MCF 10A (cell line): ENCODE data around the gene ANLN. TPM values are rescaled to one million over a fixed set of nuclear protein-coding genes. Genes with fewer than 3 reads are reported as not detected.

Experiments used
- BruUV-seq: library from RNA; stranded (reverse); fragments of 400-500 nt; replicated peaks from 2 replicates; lab custom pipeline; 2021; lab: Mats Ljungman, UMichigan
- CTCF ChIA-PET: fragments of 300-600 bp; sonication (Branson Sonifier 250); formaldehyde crosslinking; extraction: SDS; loops from one replicate; lab custom pipeline; 2021; ENCODE audit warnings: antibody characterized with exemption, inconsistent platforms; lab: Yijun Ruan, JAX
- POLR2A ChIA-PET: fragments of 300-600, 350-650 bp; sonication (Branson Sonifier 250); formaldehyde crosslinking; extraction: SDS; loops from one replicate; lab custom pipeline; 2020; ENCODE audit warnings: antibody characterized with exemption, inconsistent platforms; lab: Yijun Ruan, JAX
- DNase-seq: peaks from one replicate; pipeline ENCODE4 v3.0.0-alpha.2; 2018; ENCODE audit not compliant: unreplicated experiment
- H3K27ac Mint-ChIP-seq: one replicate; pipeline ENCODE4 v1.8.0; 2022; ENCODE audit warnings: mild to moderate bottlenecking, low read depth, mixed read lengths; ENCODE audit not compliant: unreplicated experiment
- H3K27me3 Mint-ChIP-seq: one replicate; pipeline ENCODE4 v1.8.0; 2022; ENCODE audit warnings: mixed read lengths; ENCODE audit not compliant: insufficient read depth, unreplicated experiment
- H3K36me3 Mint-ChIP-seq: one replicate; pipeline ENCODE4 v1.8.0; 2022; ENCODE audit warnings: mild to moderate bottlenecking, moderate library complexity, mixed read lengths; ENCODE audit not compliant: insufficient read depth, unreplicated experiment
- H3K4me1 Mint-ChIP-seq: one replicate; pipeline ENCODE4 v1.8.0; 2022; ENCODE audit warnings: mixed read lengths; ENCODE audit not compliant: insufficient read depth, unreplicated experiment
- H3K4me3 Mint-ChIP-seq: one replicate; pipeline ENCODE4 v1.8.0; 2022; ENCODE audit warnings: mild to moderate bottlenecking, moderate library complexity, mixed read lengths; ENCODE audit not compliant: unreplicated experiment
- H3K9me3 Mint-ChIP-seq: one replicate; pipeline ENCODE4 v1.8.0; 2022; ENCODE audit warnings: mixed read lengths; ENCODE audit not compliant: unreplicated experiment
- intact Hi-C: fragments of 100-400 bp; cut with micrococcal nuclease; formaldehyde crosslinking; loops from 2 replicates; pipeline ENCODE4 v1.14.1; 2022
- total RNA-seq: library from RNA; stranded (reverse); gene quantifications from 2 replicates; pipeline ENCODE4 v1.2.3, GENCODE V29; 2022
- TF ChIP-seq, protein P1 (sequence below): fragments of 200-600 bp; IDR thresholded peaks from one replicate; pipeline ENCODE4 v1.8.0; 2022; ENCODE audit warnings: antibody characterized with exemption, mild to moderate bottlenecking; ENCODE audit not compliant: unreplicated experiment

Gene ANLN
- total RNA-seq, 1 experiment from 2014 or later: 104 TPM

DNA sequence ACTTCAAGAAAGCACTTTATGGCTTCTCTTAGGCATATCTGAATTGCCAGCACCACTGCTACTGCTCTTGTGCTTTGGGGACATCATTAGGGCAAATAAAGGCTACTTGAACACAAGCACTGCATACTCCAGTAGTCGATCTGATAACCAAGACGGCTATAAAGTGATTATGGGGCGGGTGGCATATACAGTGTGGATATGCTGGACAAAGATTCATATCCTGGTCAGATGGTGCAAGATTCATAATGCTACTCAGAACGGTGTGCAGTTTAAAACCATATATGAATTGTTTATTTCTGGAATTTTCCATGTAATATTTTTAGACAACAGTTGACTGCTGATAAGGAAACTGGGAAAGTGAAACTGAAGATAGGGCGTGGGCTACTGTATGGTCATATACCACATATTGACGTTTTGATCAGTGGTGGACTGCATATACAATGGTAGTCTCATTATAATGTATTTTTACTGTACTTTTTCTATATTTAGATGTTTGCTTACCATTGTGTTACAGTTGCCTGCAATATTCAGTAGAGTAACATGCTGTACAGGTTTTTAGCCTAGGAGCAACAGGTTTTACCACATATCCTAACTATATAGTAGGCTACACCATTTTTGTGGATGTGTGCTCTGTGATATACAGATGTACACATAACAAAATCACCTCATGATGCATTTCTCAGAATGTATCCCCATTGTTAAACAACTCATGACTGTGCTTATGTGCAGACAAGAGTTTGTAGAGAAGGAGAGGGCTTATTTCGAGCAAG is 15.2 kb downstream of the ANLN start:
- POLR2A ChIA-PET: interaction anchor here (6.8 kb wide), 1 partner anchor 13 kb away, joined by 73 read pairs; the partner anchor contains the start of gene ANLN
- Mint-ChIP-seq H3K9me3 (no peaks in the 10 kb centered on the region), H3K27me3 (no peaks in the 10 kb centered on the region), H3K4me1 (peaks cover 37% of the 10 kb centered on the region), H3K4me3 (peak overlapping the region; percentile 3), H3K36me3 (peaks cover 7% of the 10 kb centered on the region), H3K27ac (peak overlapping the region; percentile 66)
- BruUV-seq: no TSS peak
- no peak for DNase-seq
- TF ChIP-seq, protein P1, sequence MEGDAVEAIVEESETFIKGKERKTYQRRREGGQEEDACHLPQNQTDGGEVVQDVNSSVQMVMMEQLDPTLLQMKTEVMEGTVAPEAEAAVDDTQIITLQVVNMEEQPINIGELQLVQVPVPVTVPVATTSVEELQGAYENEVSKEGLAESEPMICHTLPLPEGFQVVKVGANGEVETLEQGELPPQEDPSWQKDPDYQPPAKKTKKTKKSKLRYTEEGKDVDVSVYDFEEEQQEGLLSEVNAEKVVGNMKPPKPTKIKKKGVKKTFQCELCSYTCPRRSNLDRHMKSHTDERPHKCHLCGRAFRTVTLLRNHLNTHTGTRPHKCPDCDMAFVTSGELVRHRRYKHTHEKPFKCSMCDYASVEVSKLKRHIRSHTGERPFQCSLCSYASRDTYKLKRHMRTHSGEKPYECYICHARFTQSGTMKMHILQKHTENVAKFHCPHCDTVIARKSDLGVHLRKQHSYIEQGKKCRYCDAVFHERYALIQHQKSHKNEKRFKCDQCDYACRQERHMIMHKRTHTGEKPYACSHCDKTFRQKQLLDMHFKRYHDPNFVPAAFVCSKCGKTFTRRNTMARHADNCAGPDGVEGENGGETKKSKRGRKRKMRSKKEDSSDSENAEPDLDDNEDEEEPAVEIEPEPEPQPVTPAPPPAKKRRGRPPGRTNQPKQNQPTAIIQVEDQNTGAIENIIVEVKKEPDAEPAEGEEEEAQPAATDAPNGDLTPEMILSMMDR: no peak
- CTCF ChIA-PET: no interaction called here
- intact Hi-C loops: no loop called here

DNA sequence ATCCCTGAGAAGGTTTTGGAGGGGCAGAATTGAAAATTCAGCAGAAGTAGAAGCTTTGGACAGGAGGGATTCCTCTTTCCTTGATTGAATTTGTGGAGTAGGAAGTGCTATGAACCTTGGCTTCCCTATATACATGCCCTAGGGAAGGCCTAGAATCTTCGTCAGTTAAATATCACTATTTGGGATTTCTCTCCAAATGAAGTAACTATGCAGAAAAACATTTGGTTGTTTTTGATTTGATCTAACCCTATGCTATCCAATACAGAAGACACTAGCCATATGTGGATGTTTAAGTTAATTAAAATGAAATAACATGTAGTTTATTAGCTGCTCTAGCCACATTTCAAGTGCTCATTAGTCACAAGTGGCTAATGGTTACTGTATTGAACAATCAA is 15.7 kb downstream of the ANLN start:
- CTCF ChIA-PET: no interaction called here
- peak overlapping the region; percentile 3 for H3K4me3 Mint-ChIP-seq
- intact Hi-C loops: no loop called here
- POLR2A ChIA-PET: interaction anchor here (6.8 kb wide), 1 partner anchor 14 kb away, joined by 73 read pairs; the partner anchor contains the start of gene ANLN
- H3K27ac Mint-ChIP-seq: peak overlapping the region; percentile 66
- DNase-seq: no peak
- H3K27me3 Mint-ChIP-seq: no peaks in the 10 kb centered on the region
- no peaks in the 10 kb centered on the region for H3K9me3 Mint-ChIP-seq
- H3K4me1 Mint-ChIP-seq: peaks cover 36% of the 10 kb centered on the region
- no TSS peak for BruUV-seq
- TF ChIP-seq, protein P1: no peak
- H3K36me3 Mint-ChIP-seq: peaks cover 6% of the 10 kb centered on the region

DNA sequence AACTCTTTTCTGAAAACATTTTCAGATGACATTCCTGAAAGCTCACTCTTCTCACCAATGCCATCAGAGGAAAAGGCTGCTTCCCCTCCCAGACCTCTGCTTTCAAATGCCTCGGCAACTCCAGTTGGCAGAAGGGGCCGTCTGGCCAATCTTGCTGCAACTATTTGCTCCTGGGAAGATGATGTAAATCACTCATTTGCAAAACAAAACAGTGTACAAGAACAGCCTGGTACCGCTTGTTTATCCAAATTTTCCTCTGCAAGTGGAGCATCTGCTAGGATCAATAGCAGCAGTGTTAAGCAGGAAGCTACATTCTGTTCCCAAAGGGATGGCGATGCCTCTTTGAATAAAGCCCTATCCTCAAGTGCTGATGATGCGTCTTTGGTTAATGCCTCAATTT is 16.5 kb downstream of the ANLN start:
- Mint-ChIP-seq H3K27me3 (no peaks in the 10 kb centered on the region), H3K4me1 (peaks cover 32% of the 10 kb centered on the region), H3K9me3 (no peaks in the 10 kb centered on the region), H3K4me3 (no peak overlapping the region), H3K27ac (no peak overlapping the region), H3K36me3 (peaks cover 6% of the 10 kb centered on the region)
- no TSS peak for BruUV-seq
- POLR2A ChIA-PET: interaction anchor here (0.8 to 6.8 kb wide), 3 partner anchors 11 to 15 kb away, joined by 3 to 73 read pairs (median 10); partner anchors contain the start of gene ANLN
- TF ChIP-seq, protein P1: no peak
- CTCF ChIA-PET: no interaction called here
- intact Hi-C loops: no loop called here
- no peak for DNase-seq
